Measurements from ENCODE around the gene TMEM59L. TPM values are rescaled to one million over a fixed set of nuclear protein-coding genes. Genes with fewer than 3 reads are reported as not detected.
"Not testable (repeated sequence)": the region's sequence is repeated elsewhere in the genome, so short reads cannot be mapped to it uniquely, and the experiment has no call there.

The TMEM59L gene
- total and polyA plus RNA-seq, 5 donors from 2014 or later: not detected

DNA sequence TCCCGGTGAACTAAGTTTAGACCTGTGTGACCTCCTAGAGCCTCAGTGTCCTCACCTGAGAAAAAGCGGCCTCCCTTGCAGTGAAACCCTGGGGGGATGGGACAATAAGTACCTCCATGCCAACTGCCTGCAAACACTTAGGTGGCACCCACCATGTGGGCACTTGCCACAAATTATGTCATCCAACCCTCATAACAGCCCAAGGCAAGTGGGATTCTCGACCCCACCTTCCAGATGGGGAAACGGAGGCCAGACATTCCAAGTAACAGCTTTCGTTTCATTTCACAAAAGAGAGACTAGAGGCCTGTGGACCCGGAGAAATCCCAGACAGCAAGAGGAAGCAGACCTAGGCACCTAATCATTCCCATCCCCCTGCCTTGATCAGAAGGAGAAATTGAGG lies 17.2 kb upstream of the TMEM59L start:
- Histone ChIP-seq H3K4me3 (ENCODE audit: low read depth, low read length) (no peak overlapping the region), H3K36me3 (ENCODE audit: control insufficient read depth, insufficient read depth, low read length) (peaks cover 6% of the 10 kb centered on the region), H3K4me1 (ENCODE audit: control insufficient read depth, insufficient read depth, low read length, poor library complexity, severe bottlenecking) (peaks cover 17% of the 10 kb centered on the region), H3K27me3 (ENCODE audit: control insufficient read depth, insufficient read depth, low read length) (no peaks in the 10 kb centered on the region), H3K27ac (ENCODE audit: insufficient read depth, low read length, poor library complexity, severe bottlenecking) (no peak overlapping the region), H3K9me3 (ENCODE audit: control insufficient read depth in 2 of 2, low read length in 2 of 2) (no peaks in the 10 kb centered on the region)
- Mint-ChIP-seq H3K27me3 (peaks cover 26% of the 10 kb centered on the region), H3K36me3 (no peaks in the 10 kb centered on the region), H3K4me1 (peaks cover 0 to 32% (median 8%) of the 10 kb centered on the region in 4 donors), H3K4me3 (peak overlapping the region in 1 of 4 donors; percentile 31), H3K9me3 (peaks cover 0 to 2% (median 0%) of the 10 kb centered on the region in 7 donors), H3K27ac (peak overlapping the region in 1 of 3 donors; percentile 7)
- ATAC-seq (ENCODE audit: low read depth in 2 of 2): no peak
- DNase-seq: no peak

DNA sequence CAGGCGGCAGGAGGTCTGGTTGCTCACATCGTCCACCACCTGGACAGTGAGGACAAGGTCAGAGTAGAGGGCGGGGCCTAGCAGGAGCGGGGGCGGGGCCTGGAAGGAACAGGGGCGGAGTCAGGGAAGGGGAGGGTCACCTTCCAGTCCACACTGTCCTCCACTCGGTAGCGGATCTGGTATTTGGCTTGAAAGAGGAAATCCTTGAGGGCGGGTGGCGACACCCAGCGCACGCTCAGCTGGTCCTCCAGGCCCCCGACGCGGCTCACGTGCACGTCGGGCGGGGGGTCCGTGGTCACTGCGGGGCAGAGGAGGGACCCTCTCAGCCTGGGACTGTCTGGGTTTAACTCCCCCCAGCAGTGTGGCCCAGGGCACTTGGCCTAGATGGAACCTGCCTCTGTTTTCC lies 15.9 kb upstream of the TMEM59L start:
- peaks cover 1% of the 10 kb centered on the region for H3K27me3 ChIP-seq (ENCODE audit: control insufficient read depth, insufficient read depth, low read length)
- Mint-ChIP-seq H3K4me3 (peak overlapping the region in 1 of 4 donors; percentile 35), H3K9me3 (peaks cover 0 to 2% (median 0%) of the 10 kb centered on the region in 7 donors), H3K27me3 (peaks cover 37% of the 10 kb centered on the region), H3K36me3 (no peaks in the 10 kb centered on the region), H3K4me1 (peaks cover 0 to 23% (median 6%) of the 10 kb centered on the region in 4 donors), H3K27ac (peak overlapping the region in 1 of 3 donors; percentile 58)
- no peaks in the 10 kb centered on the region for H3K9me3 ChIP-seq (ENCODE audit: control insufficient read depth in 2 of 2, low read length in 2 of 2)
- H3K4me1 ChIP-seq (ENCODE audit: control insufficient read depth, insufficient read depth, low read length, poor library complexity, severe bottlenecking): peaks cover 15% of the 10 kb centered on the region
- H3K36me3 ChIP-seq (ENCODE audit: control insufficient read depth, insufficient read depth, low read length): no peaks in the 10 kb centered on the region
- ATAC-seq (ENCODE audit: low read depth in 2 of 2): no peak
- DNase-seq: no peak
- H3K27ac ChIP-seq (ENCODE audit: insufficient read depth, low read length, poor library complexity, severe bottlenecking): no peak overlapping the region
- H3K4me3 ChIP-seq (ENCODE audit: low read depth, low read length): no peak overlapping the region

DNA sequence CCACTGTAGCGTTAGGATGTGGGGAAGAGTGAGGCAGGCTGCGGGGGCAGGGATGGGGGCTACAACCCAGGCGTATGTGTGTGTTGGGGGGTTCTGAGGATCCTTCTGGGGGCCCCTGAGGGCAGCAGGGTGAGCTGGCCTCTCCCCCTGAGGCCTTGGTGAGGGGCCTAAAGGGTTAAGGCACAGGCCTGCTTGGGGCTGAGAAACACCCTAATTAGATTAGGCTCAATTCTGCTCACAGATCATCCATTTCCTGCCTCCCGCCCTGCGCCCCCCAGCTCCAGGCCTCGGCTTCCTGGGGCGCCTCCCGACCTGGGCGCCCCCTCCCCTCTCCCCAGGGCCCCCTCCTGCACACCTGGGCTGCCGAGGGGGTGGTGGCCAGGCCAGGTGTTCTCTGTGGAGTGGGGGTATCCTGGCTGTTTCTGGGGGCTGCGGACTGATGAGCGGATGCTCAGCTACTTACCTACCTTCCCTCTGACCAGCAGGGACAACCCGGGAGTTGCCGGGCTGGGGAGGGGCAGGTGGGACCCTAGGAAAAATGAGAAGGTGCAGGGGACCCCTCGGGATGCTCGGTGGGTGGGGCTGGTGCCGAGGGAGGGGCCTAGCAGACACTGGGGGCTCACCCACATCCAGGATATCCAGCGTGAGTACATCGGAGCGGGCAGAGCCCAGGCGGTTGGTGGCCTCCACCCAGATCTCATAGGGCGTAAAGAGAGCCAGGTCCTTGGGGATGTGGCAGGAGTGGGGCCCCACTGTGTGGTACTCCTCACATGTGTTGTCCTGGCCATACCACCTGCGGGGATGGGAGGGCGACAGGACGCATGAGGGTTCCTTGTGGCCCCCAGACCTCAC lies 14.6 kb upstream of the TMEM59L start:
- peaks cover 15% of the 10 kb centered on the region for H3K4me1 ChIP-seq (ENCODE audit: control insufficient read depth, insufficient read depth, low read length, poor library complexity, severe bottlenecking)
- H3K36me3 Mint-ChIP-seq: peaks cover 2% of the 10 kb centered on the region
- H3K4me3 Mint-ChIP-seq: no peak overlapping the region
- H3K27me3 ChIP-seq (ENCODE audit: control insufficient read depth, insufficient read depth, low read length): peaks cover 4% of the 10 kb centered on the region
- no peaks in the 10 kb centered on the region for H3K9me3 ChIP-seq (ENCODE audit: control insufficient read depth in 2 of 2, low read length in 2 of 2)
- H3K4me3 ChIP-seq (ENCODE audit: low read depth, low read length): no peak overlapping the region
- DNase-seq (no peak), ATAC-seq (ENCODE audit: low read depth in 2 of 2) (no peak)
- no peaks in the 10 kb centered on the region for H3K36me3 ChIP-seq (ENCODE audit: control insufficient read depth, insufficient read depth, low read length)
- no peak overlapping the region for H3K27ac ChIP-seq (ENCODE audit: insufficient read depth, low read length, poor library complexity, severe bottlenecking)
- peaks cover 0 to 2% (median 0%) of the 10 kb centered on the region in 7 donors for H3K9me3 Mint-ChIP-seq
- peaks cover 40% of the 10 kb centered on the region for H3K27me3 Mint-ChIP-seq
- peaks cover 0 to 25% (median 9%) of the 10 kb centered on the region in 4 donors for H3K4me1 Mint-ChIP-seq
- no peak overlapping the region for H3K27ac Mint-ChIP-seq

DNA sequence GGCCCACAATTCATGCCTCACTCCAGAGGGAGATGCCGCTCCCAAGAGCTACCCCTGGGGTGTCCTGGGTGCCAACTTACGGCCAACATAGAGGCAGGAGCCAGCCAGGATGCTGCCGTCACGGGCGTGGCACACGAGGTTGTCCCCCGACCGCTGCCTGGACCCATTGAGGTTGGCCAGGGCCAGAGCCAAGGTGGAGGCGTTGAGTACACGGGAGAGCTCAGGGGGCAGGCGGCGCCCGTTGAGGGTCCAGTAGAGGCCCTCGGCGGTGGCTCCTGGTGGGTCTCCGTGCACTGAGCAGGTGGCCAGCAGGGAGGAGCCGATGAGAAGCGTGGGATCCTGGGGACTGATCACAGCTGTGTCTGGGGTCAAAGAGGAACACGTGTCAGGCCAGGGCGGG lies 13.2 kb upstream of the TMEM59L start:
- Histone ChIP-seq H3K27ac (ENCODE audit: insufficient read depth, low read length, poor library complexity, severe bottlenecking) (no peak overlapping the region), H3K36me3 (ENCODE audit: control insufficient read depth, insufficient read depth, low read length) (no peaks in the 10 kb centered on the region), H3K27me3 (ENCODE audit: control insufficient read depth, insufficient read depth, low read length) (peaks cover 11% of the 10 kb centered on the region), H3K4me1 (ENCODE audit: control insufficient read depth, insufficient read depth, low read length, poor library complexity, severe bottlenecking) (peaks cover 10% of the 10 kb centered on the region), H3K9me3 (ENCODE audit: control insufficient read depth in 2 of 2, low read length in 2 of 2) (no peaks in the 10 kb centered on the region), H3K4me3 (ENCODE audit: low read depth, low read length) (no peak overlapping the region)
- Mint-ChIP-seq H3K27me3 (peaks cover 42% of the 10 kb centered on the region), H3K9me3 (peaks cover 0 to 2% (median 0%) of the 10 kb centered on the region in 7 donors), H3K27ac (no peak overlapping the region), H3K4me1 (peaks cover 0 to 25% (median 9%) of the 10 kb centered on the region in 4 donors), H3K4me3 (no peak overlapping the region), H3K36me3 (peaks cover 3% of the 10 kb centered on the region)
- DNase-seq (no peak), ATAC-seq (ENCODE audit: low read depth in 2 of 2) (no peak)

DNA sequence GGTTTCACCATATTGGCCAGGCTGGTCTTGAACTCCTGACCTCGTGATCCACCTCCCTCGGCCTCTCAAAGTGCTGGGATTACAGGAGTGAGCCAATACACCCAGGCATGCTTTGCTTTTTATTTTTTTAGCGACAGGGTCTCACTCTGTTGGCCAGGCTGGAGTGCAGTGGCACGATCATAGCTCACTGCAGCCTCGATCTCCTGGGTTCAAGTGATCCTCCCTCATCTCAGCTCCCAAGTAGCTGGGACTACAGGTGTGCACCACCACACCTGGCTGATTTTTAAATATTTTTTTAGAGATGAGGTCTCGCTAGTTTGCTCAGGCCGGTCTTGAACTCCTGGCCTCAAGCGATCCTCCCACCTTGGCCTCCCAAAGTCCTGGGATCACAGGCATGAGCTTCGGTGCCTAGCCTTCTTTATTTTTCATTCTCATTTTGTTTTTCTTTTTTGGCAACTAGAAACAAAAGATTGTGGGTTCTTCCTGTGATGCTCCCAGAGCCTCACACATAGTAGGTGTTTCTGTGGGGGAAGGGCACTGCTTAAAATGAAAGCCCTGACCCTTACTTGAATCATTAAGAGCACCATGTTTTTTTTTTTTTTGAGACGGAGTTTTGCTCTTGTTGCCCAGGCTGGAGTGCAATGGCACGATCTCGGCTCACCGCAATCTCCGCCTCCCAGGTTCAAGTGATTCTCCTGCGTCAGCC lies 11.8 kb upstream of the TMEM59L start:
- not testable (repeated sequence) for H3K4me3 Mint-ChIP-seq; H3K36me3 Mint-ChIP-seq; H3K27ac Mint-ChIP-seq; H3K9me3 ChIP-seq (ENCODE audit: control insufficient read depth in 2 of 2, low read length in 2 of 2); DNase-seq; H3K36me3 ChIP-seq (ENCODE audit: control insufficient read depth, insufficient read depth, low read length); H3K4me1 ChIP-seq (ENCODE audit: control insufficient read depth, insufficient read depth, low read length, poor library complexity, severe bottlenecking); H3K9me3 Mint-ChIP-seq; H3K4me3 ChIP-seq (ENCODE audit: low read depth, low read length); ATAC-seq (ENCODE audit: low read depth in 2 of 2); H3K27ac ChIP-seq (ENCODE audit: insufficient read depth, low read length, poor library complexity, severe bottlenecking)
- H3K27me3 Mint-ChIP-seq: peaks cover 49% of the 10 kb centered on the region
- peaks cover 14% of the 10 kb centered on the region for H3K27me3 ChIP-seq (ENCODE audit: control insufficient read depth, insufficient read depth, low read length)
- peaks cover 0 to 21% (median 10%) of the 10 kb centered on the region in 4 donors for H3K4me1 Mint-ChIP-seq

DNA sequence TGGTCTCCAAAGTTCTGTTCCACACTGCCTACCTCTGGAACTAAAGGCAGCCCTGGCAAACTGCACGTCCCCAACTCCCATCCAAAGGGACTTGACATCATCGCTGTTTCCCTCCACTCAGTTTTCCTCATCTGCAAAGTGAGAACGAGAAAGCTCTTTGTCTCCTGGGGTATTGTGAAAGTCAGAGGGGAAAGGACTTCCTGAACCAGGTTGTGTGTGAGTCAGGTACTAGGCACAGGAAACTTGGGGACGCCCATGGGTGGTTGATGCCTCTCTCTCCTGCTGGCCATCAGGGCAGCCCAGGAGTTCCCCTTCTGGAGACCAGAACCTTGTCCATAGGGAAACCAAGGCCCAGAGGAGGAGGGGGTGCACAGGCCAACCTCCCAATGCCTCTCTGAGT lies 10.8 kb upstream of the TMEM59L start:
- H3K4me3 Mint-ChIP-seq: no peak overlapping the region
- no peak overlapping the region for H3K27ac ChIP-seq (ENCODE audit: insufficient read depth, low read length, poor library complexity, severe bottlenecking)
- H3K4me3 ChIP-seq (ENCODE audit: low read depth, low read length): no peak overlapping the region
- no peaks in the 10 kb centered on the region for H3K36me3 ChIP-seq (ENCODE audit: control insufficient read depth, insufficient read depth, low read length)
- no peaks in the 10 kb centered on the region for H3K4me1 ChIP-seq (ENCODE audit: control insufficient read depth, insufficient read depth, low read length, poor library complexity, severe bottlenecking)
- H3K27ac Mint-ChIP-seq: no peak overlapping the region
- H3K4me1 Mint-ChIP-seq: peaks cover 0 to 17% (median 7%) of the 10 kb centered on the region in 4 donors
- no peaks in the 10 kb centered on the region for H3K9me3 ChIP-seq (ENCODE audit: control insufficient read depth in 2 of 2, low read length in 2 of 2)
- DNase-seq (no peak), ATAC-seq (ENCODE audit: low read depth in 2 of 2) (no peak)
- H3K27me3 Mint-ChIP-seq: peaks cover 43% of the 10 kb centered on the region
- H3K27me3 ChIP-seq (ENCODE audit: control insufficient read depth, insufficient read depth, low read length): peaks cover 14% of the 10 kb centered on the region
- peaks cover 0 to 2% (median 0%) of the 10 kb centered on the region in 7 donors for H3K9me3 Mint-ChIP-seq
- peaks cover 3% of the 10 kb centered on the region for H3K36me3 Mint-ChIP-seq

DNA sequence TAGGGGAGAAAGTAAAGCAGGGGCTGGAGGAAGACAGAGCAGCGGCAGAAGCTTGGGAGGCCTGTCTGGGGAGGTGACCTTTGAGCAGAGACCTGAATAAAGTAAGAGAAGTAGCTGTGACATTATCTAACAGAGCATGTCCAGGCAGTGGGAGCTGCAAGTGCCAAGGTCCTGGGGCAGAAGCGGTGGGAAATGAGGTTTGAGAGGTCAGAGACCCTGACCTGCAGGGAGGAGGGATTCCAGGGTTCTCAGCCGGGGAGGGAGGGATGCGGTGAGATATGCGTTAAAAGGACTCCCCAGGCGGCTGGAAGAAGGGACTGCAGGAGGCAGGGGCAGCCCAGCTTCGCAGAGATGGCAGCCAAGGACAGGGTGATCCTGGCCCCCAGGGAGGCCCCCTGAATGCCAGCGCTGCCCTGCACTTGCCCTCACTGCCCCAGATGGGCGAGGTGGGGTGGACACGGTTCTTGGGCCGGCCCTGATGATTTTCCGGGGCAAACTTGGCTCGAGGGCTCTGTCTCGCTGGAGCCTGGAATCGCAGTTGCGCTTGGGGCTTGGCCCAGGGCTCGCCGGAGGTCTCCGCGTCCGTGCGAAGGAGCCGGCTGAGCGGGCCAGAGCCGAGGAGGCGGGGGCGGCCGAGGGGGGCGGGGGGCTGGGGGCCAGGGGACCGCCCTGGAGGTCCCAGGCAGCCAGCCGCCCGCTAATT lies 9.3 kb upstream of the TMEM59L start:
- H3K27me3 Mint-ChIP-seq: peaks cover 53% of the 10 kb centered on the region
- H3K4me1 Mint-ChIP-seq: peaks cover 0 to 17% (median 7%) of the 10 kb centered on the region in 4 donors
- Histone ChIP-seq H3K27ac (ENCODE audit: insufficient read depth, low read length, poor library complexity, severe bottlenecking) (no peak overlapping the region), H3K36me3 (ENCODE audit: control insufficient read depth, insufficient read depth, low read length) (no peaks in the 10 kb centered on the region), H3K4me3 (ENCODE audit: low read depth, low read length) (no peak overlapping the region), H3K27me3 (ENCODE audit: control insufficient read depth, insufficient read depth, low read length) (peaks cover 14% of the 10 kb centered on the region), H3K9me3 (ENCODE audit: control insufficient read depth in 2 of 2, low read length in 2 of 2) (no peaks in the 10 kb centered on the region), H3K4me1 (ENCODE audit: control insufficient read depth, insufficient read depth, low read length, poor library complexity, severe bottlenecking) (peaks cover 6% of the 10 kb centered on the region)
- H3K36me3 Mint-ChIP-seq: peaks cover 3% of the 10 kb centered on the region
- peak overlapping the region in 2 of 4 donors; percentile 31 to 54 for H3K4me3 Mint-ChIP-seq
- no peak for DNase-seq
- H3K27ac Mint-ChIP-seq: no peak overlapping the region
- H3K9me3 Mint-ChIP-seq: peaks cover 0 to 2% (median 0%) of the 10 kb centered on the region in 7 donors
- peak in 1 of 2 donors; percentile 47 for ATAC-seq (ENCODE audit: low read depth in 2 of 2)

Measured in CD4-positive, CD25-positive, alpha-beta regulatory T cell (primary cell).